Activated CD4-positive, alpha-beta memory T cell treated with anti-CD3 and anti-CD28 coated beads, Interleukin-2, amount 10 ng/mL, durations not matched to agents 7 days and 5 days (primary cell): ENCODE results near the gene HERC5. TPM values are rescaled to one million over a fixed set of nuclear protein-coding genes. Genes with fewer than 3 reads are reported as not detected.

Experiments
- CTCF ChIA-PET: fragments of 350-600 bp; sonication (Branson Sonifier 250); formaldehyde crosslinking; loops from one replicate; lab custom pipeline; 2021; ENCODE audit warnings: antibody characterized with exemption, inconsistent platforms; lab: Charles Lee
- POLR2A ChIA-PET: fragments of 350-600 bp; sonication (Branson Sonifier 250); formaldehyde crosslinking; loops from one replicate; lab custom pipeline; 2021; ENCODE audit warnings: antibody characterized with exemption; lab: Charles Lee
- DNase-seq: peaks from one replicate; pipeline ENCODE4 v3.0.0-alpha.2; 2020
- H3K27ac Mint-ChIP-seq: one replicate; pipeline ENCODE4 v1.8.0; 2021; ENCODE audit warnings: mild to moderate bottlenecking, mixed read lengths
- H3K27me3 Mint-ChIP-seq: one replicate; pipeline ENCODE4 v1.8.0; 2021; ENCODE audit warnings: mixed read lengths
- H3K36me3 Mint-ChIP-seq: one replicate; pipeline ENCODE4 v1.8.0; 2021; ENCODE audit warnings: low read depth, mixed read lengths
- H3K4me1 Mint-ChIP-seq: one replicate; pipeline ENCODE4 v1.8.0; 2021; ENCODE audit warnings: mixed read lengths
- H3K4me3 Mint-ChIP-seq: one replicate; pipeline ENCODE4 v1.8.0; 2021; ENCODE audit warnings: mild to moderate bottlenecking, mixed read lengths
- H3K9me3 Mint-ChIP-seq: one replicate; pipeline ENCODE4 v1.8.0; 2021; ENCODE audit warnings: mixed read lengths
- total RNA-seq, 2 experiments: library from RNA; stranded (reverse); gene quantifications; one replicate each; pipeline ENCODE4 v1.2.3, GENCODE V29; 2021

The HERC5 gene
- total RNA-seq = 10 to 100 TPM; 92.5 to 97.0 TPM

DNA sequence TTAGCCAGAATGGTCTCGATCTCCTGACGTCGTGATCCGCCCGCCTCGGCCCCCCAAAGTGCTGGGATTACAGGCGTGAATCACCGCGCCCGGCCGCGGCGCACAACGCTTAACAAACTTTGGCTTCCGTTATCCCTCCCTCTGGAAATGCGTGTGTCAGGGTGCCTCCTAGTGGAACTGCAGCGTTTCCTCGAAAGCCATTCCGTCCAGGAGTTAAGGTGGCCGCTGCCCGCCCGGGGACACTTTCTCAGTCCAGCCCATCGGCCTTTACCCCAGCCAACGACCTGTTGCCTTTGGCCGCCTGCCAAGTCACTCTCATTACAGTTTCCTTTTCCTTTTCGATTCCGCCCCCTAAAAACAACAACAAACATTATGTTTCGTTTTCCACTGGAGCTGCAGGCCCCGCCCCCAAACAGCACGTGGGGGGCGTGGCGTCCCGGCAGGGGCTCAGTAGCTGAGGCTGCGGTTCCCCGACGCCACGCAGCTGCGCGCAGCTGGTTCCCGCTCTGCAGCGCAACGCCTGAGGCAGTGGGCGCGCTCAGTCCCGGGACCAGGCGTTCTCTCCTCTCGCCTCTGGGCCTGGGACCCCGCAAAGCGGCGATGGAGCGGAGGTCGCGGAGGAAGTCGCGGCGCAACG is at the start of gene HERC5:
TSS of gene HERC5 (plus strand) at position 450 of the 637 bp plus-strand sequence. CDS start at position 601, 151 bp downstream.
- H3K27me3 Mint-ChIP-seq = no peaks in the 10 kb centered on the region
- DNase-seq = peak; percentile 94
- ChIA-PET CTCF (interaction anchor here (0.8 to 2.8 kb wide), 9 partner anchors 9 to 238 kb away, joined by 3 to 19 read pairs (median 4); partner anchors contain the start of genes HERC6 and PPM1K), POLR2A (interaction anchor here (0.6 to 4.5 kb wide), 33 partner anchors 9 to 1522 kb away, joined by 3 to 106 read pairs (median 5); partner anchors contain the start of genes AFF1, HERC3, HERC6 and PPM1K)
- peaks cover 2% of the 10 kb centered on the region for H3K9me3 Mint-ChIP-seq
- peaks cover 53% of the 10 kb centered on the region for H3K4me1 Mint-ChIP-seq
- peak within 1 kb of the TSS; percentile 100 for H3K4me3 Mint-ChIP-seq
- H3K36me3 Mint-ChIP-seq = peaks cover 58% of the 10 kb centered on the region
- peak within 1 kb of the TSS; percentile 100 for H3K27ac Mint-ChIP-seq

DNA sequence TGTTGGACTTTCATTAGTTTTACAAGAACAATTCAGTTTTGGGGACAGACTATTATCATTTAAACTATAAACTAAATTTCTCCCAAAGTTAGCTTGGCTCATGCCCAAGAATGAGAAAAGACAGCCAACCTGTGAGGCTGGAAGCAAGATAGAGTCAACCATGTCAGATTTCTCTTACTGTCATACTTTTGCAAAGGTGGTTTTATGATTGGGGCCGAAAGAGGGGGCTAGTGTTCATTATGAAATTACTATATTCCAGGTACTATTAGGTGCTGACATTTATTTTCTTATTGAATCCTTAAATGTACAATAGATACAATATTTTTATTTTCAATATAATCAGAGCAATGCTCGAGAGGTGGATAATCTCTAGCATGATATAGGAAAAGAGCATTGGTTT is 47.7 kb upstream of the HERC5 start:
- POLR2A ChIA-PET = no interaction called here
- Mint-ChIP-seq H3K27ac (no peak overlapping the region), H3K36me3 (peaks cover 77% of the 10 kb centered on the region), H3K27me3 (no peaks in the 10 kb centered on the region), H3K4me1 (peaks cover 7% of the 10 kb centered on the region), H3K4me3 (no peak overlapping the region), H3K9me3 (no peaks in the 10 kb centered on the region)
- DNase-seq = no peak
- CTCF ChIA-PET = no interaction called here

DNA sequence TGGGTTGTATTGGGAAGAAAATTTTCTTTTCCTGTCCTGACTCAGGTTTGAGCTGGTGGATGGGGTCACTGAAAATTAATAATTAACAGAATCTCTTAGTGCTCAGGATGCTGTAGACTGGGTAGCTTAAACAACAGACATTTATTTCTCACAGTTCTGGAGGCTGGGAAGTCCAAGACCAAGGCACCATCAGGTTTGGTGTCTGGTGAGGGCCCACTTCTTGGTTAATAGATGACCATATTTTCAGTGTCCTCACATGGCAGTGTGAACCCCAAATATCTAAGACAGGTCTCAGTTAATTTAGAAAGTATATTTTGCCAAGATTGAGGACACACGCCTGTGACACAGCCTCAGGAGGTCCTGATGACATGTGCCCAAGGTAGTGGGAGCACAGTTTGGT is 47.1 kb upstream of the HERC5 start:
- Mint-ChIP-seq H3K27me3 (no peaks in the 10 kb centered on the region), H3K4me3 (no peak overlapping the region), H3K27ac (no peak overlapping the region), H3K9me3 (no peaks in the 10 kb centered on the region), H3K4me1 (peaks cover 7% of the 10 kb centered on the region), H3K36me3 (peaks cover 79% of the 10 kb centered on the region)
- POLR2A ChIA-PET = interaction anchor here (1.6 kb wide), 1 partner anchor 47 kb away, joined by 5 read pairs; the partner anchor contains the start of gene HERC5
- no peak for DNase-seq
- CTCF ChIA-PET = no interaction called here

DNA sequence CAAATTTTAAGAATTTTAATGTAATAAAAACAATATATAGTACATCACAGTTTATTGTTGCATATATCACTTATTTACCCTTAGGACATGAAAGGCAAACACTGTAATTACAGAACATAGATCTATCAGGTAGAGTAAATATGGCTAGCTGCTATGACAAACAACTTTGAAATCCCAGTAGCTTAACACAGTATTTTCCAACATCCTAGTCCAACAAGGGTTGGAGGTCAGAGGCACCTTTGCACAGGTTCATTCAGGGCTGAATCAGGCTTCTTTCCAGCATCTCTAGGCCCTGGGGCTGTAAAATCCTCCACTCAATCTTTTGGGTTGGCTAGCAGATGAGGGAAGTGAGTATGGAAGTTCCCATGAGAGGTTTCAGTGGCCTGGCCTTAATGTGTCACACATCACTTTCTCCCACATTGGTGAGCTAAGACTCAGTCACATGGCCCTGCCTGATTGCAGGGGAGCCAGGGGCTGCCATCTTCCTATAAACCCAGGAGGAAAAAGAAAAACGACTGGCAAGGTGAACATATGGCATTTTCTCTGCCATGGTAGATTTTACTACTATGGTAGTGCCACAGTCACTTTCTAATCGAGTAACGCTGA is 45.3 kb upstream of the HERC5 start:
- Mint-ChIP-seq H3K27me3 (no peaks in the 10 kb centered on the region), H3K27ac (no peak overlapping the region), H3K9me3 (no peaks in the 10 kb centered on the region), H3K4me3 (no peak overlapping the region), H3K36me3 (peaks cover 78% of the 10 kb centered on the region), H3K4me1 (peaks cover 7% of the 10 kb centered on the region)
- ChIA-PET CTCF (no interaction called here), POLR2A (interaction anchor here (1.3 kb wide), 1 partner anchor 33 kb away, joined by 3 read pairs; the partner anchor contains the start of gene HERC6)
- no peak for DNase-seq

DNA sequence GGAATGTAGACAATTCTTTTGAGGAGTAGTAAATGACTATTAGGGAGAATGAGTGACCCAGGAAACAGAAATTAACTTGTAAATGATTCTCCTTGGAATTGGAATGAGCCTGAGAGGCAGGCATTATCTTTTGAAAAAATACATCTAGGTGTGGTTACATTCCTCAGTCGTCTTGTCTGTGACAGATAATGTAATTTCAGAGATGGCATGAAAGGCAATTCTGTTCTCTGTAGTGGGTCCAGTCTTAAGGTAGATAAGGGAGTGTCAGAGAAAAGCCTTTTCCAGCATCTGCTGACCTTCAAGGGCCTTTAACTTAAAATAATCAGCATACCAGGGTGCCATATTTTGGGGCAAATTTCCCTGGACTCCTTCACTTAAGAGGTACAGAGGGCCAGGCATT is 43.1 kb upstream of the HERC5 start:
- no peak overlapping the region for H3K27ac Mint-ChIP-seq
- no peak overlapping the region for H3K4me3 Mint-ChIP-seq
- H3K9me3 Mint-ChIP-seq = no peaks in the 10 kb centered on the region
- H3K4me1 Mint-ChIP-seq = peaks cover 7% of the 10 kb centered on the region
- DNase-seq = no peak
- ChIA-PET CTCF (no interaction called here), POLR2A (no interaction called here)
- H3K36me3 Mint-ChIP-seq = peaks cover 80% of the 10 kb centered on the region
- H3K27me3 Mint-ChIP-seq = no peaks in the 10 kb centered on the region

DNA sequence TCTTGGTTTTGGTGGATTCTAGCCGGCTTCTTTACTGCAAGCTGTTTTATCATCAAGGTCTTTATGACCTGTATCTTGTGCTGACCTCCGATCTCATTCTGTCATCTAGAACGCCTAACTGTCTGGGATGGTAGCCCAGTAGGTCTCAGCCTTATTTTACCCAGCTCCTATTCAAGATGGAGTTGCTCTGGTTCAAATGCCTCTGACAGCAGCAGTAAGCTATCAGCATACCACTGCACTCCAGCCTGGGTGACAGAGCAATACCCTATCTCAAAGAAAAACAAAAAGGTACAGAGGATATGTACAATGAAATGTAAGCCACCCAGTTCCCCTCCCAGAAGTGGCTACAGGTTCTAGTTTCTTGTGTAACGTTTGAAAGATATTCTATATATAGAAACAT is 42.2 kb upstream of the HERC5 start:
- H3K9me3 Mint-ChIP-seq = no peaks in the 10 kb centered on the region
- peaks cover 7% of the 10 kb centered on the region for H3K4me1 Mint-ChIP-seq
- ChIA-PET POLR2A (no interaction called here), CTCF (no interaction called here)
- H3K27ac Mint-ChIP-seq = no peak overlapping the region
- no peak for DNase-seq
- H3K4me3 Mint-ChIP-seq = no peak overlapping the region
- H3K27me3 Mint-ChIP-seq = no peaks in the 10 kb centered on the region
- H3K36me3 Mint-ChIP-seq = peaks cover 78% of the 10 kb centered on the region

- Mint-ChIP-seq H3K4me1 (peaks cover 7% of the 10 kb centered on the region), H3K9me3 (no peaks in the 10 kb centered on the region), H3K36me3 (peaks cover 68% of the 10 kb centered on the region), H3K27ac (no peak overlapping the region), H3K4me3 (no peak overlapping the region), H3K27me3 (no peaks in the 10 kb centered on the region)
- DNase-seq = no peak
- POLR2A ChIA-PET = no interaction called here
- CTCF ChIA-PET = no interaction called here
These were observed 40.9 kb upstream of the HERC5 start for GRCh38 chr4:88415982-88416381.

DNA sequence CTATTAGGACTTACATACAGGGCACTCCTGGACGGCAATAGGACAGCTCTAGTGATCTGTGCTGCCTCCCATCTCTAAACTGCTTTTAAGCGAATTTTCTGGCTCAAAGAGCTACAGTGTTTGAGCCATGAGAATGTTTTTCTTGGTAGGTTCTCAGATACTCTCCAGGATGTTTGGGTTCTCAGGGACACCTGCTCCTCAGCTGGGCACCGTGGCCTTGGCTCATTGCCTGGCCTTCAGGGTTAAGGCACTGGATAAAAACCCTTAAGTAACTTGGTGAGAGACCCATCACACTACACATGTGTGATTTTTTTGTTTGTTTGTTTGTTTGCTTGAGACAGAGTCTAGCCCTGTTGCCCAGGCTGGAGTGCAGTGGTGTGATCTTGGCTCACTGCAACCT is 38.5 kb upstream of the HERC5 start:
- H3K9me3 Mint-ChIP-seq = no peaks in the 10 kb centered on the region
- H3K27ac Mint-ChIP-seq = no peak overlapping the region
- ChIA-PET POLR2A (no interaction called here), CTCF (no interaction called here)
- no peak for DNase-seq
- peaks cover 3% of the 10 kb centered on the region for H3K4me1 Mint-ChIP-seq
- peaks cover 71% of the 10 kb centered on the region for H3K36me3 Mint-ChIP-seq
- H3K27me3 Mint-ChIP-seq = no peaks in the 10 kb centered on the region
- no peak overlapping the region for H3K4me3 Mint-ChIP-seq

DNA sequence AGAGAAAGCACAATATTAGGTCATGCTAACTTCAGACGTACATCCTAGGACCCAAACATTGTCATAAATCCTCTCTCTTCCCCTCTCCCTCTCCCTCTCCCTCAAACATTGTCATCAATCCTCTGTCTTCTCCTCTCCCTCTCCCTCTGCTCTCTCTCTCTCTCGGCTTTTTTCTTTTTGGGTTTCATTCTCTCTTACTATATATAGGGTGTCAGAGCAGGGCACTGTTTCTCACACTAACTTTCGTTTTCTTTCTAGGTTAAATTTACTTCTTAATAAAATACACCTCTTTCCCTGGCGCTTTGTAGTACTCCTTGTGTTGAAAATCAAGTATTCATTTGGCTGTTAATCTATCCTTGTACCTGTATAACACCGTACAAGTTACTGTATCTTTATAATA is 37.0 kb upstream of the HERC5 start:
- Mint-ChIP-seq H3K36me3 (peaks cover 67% of the 10 kb centered on the region), H3K4me3 (no peak overlapping the region), H3K27me3 (no peaks in the 10 kb centered on the region), H3K4me1 (peaks cover 3% of the 10 kb centered on the region), H3K27ac (no peak overlapping the region), H3K9me3 (no peaks in the 10 kb centered on the region)
- no peak for DNase-seq
- POLR2A ChIA-PET = no interaction called here
- CTCF ChIA-PET = no interaction called here

DNA sequence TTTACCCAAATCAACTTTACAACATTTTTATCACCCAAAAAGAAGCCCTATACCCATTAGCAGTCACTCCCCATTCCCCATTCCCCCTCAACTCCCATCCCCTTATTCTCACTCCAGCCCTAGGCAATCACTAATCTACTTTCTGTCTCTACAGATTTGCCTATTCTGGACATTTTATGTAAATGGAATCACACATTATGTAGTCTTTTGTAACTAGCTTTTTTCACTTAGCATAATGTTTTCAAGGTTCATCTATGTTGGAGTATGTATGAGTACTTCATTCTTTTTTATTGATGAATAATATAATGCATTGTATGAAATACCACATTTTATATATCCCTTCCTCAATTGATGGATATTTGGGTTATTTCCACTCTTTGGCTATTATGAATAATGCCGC is 36.1 kb upstream of the HERC5 start:
- peaks cover 64% of the 10 kb centered on the region for H3K36me3 Mint-ChIP-seq
- no peak overlapping the region for H3K4me3 Mint-ChIP-seq
- no peak overlapping the region for H3K27ac Mint-ChIP-seq
- DNase-seq = no peak
- H3K27me3 Mint-ChIP-seq = no peaks in the 10 kb centered on the region
- no peaks in the 10 kb centered on the region for H3K9me3 Mint-ChIP-seq
- ChIA-PET POLR2A (no interaction called here), CTCF (no interaction called here)
- peaks cover 3% of the 10 kb centered on the region for H3K4me1 Mint-ChIP-seq

DNA sequence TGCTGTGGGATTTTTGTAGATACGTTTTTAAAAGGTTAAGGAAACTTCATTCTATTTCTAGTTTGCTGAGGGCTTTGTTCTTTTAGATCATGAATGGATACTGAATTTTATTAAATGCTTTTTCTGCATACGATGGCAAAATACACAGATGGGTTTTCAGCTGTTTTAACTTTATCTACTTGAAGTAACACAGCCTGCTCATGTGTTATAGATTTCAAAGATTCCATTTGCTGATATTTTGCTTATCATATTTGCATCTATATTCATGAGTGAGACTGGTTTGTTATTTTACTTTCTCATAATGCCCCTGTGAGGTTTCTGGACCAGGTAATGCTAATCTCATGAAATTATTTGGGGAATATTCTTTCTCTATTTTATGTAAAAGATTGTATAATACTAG is 34.5 kb upstream of the HERC5 start:
- peaks cover 66% of the 10 kb centered on the region for H3K36me3 Mint-ChIP-seq
- H3K4me1 Mint-ChIP-seq = peaks cover 3% of the 10 kb centered on the region
- no peak overlapping the region for H3K4me3 Mint-ChIP-seq
- no peak overlapping the region for H3K27ac Mint-ChIP-seq
- H3K9me3 Mint-ChIP-seq = no peaks in the 10 kb centered on the region
- H3K27me3 Mint-ChIP-seq = no peaks in the 10 kb centered on the region
- POLR2A ChIA-PET = no interaction called here
- no peak for DNase-seq
- CTCF ChIA-PET = interaction anchor here (0.7 kb wide), 1 partner anchor 19 kb away, joined by 4 read pairs; no protein-coding TSS in a partner anchor

DNA sequence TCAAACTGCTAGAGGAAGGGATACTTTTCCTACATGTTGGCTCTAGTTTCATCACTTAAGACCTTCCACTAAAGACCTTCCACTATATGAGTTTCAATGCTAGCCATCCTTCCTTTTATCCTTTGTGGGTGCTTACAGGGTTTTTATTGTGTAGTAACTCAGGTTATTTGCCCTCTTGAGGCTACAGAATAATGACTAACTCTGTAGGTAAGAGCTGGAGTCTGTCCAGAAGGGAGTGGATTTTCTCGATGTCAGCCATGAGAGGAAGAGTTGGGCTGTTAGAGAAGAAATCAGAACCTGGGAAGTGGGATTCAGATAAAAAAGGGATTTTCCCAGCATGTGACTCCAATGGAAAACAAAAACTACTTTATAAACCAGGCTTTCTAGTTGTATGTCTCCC is 27.5 kb upstream of the HERC5 start:
- H3K36me3 Mint-ChIP-seq = peaks cover 66% of the 10 kb centered on the region
- CTCF ChIA-PET = no interaction called here
- H3K4me1 Mint-ChIP-seq = no peaks in the 10 kb centered on the region
- no peak overlapping the region for H3K27ac Mint-ChIP-seq
- H3K4me3 Mint-ChIP-seq = no peak overlapping the region
- H3K9me3 Mint-ChIP-seq = peaks cover 4% of the 10 kb centered on the region
- no peaks in the 10 kb centered on the region for H3K27me3 Mint-ChIP-seq
- DNase-seq = no peak
- POLR2A ChIA-PET = no interaction called here

GRCh38 chr4:88435987-88436693 is 20.8 kb upstream of the HERC5 start:
- Mint-ChIP-seq H3K4me3 (no peak overlapping the region), H3K4me1 (peaks cover 5% of the 10 kb centered on the region), H3K9me3 (peaks cover 4% of the 10 kb centered on the region), H3K36me3 (peaks cover 68% of the 10 kb centered on the region), H3K27me3 (no peaks in the 10 kb centered on the region), H3K27ac (no peak overlapping the region)
- POLR2A ChIA-PET = interaction anchor here (0.7 kb wide), 1 partner anchor 903 kb away, joined by 3 read pairs; no protein-coding TSS in a partner anchor
- DNase-seq = no peak
- CTCF ChIA-PET = interaction anchor here (0.6 kb wide), 1 partner anchor 175 kb away, joined by 3 read pairs; no protein-coding TSS in a partner anchor
